ENCODE results near the gene RNF224.

The RNF224 gene

DNA sequence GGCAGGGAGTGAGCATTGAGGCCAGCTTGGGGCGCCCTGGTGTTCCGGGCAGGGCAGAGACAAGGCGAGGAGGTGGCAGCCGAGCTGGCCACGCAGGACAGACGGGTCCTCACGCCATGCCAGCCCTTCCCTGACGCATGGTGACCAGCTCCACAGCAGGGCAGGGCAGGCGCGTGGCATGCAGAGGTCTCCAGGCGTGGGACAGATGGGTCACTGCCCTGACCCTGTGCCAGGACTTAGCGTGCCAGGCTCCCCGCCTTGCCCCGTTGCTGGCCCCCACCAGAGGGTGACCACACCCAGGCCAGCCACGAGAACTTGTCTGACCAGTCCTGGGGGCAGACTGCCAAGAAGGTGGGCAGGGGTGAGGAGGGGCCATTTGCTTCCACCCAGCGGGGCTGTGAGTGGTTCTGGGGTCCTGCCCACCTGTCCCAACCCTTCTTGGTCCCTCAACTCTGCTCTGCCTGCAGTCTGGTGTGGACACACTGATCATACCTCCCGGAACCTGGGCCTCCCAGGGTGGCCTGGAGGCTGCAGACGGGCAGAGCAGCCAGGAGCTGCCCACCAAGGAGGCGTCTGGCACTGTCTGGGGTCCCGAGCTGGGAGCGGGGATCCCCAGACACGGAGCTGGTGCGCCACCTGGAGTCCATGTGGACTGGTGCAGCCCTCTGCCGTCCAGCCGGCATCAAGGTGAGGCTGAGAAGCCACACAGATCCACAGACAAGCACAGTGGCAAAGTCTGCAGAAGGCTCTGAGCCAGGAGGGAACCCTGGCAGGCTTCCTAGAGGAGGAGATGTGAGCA, at the start of gene RNF224:
Gene RNF224 (plus strand): TSS at position 449 of the 799 bp plus-strand sequence. CDS start 834 bp downstream, outside the sequence.
- peak; percentile 87 for DNase-seq

DNA sequence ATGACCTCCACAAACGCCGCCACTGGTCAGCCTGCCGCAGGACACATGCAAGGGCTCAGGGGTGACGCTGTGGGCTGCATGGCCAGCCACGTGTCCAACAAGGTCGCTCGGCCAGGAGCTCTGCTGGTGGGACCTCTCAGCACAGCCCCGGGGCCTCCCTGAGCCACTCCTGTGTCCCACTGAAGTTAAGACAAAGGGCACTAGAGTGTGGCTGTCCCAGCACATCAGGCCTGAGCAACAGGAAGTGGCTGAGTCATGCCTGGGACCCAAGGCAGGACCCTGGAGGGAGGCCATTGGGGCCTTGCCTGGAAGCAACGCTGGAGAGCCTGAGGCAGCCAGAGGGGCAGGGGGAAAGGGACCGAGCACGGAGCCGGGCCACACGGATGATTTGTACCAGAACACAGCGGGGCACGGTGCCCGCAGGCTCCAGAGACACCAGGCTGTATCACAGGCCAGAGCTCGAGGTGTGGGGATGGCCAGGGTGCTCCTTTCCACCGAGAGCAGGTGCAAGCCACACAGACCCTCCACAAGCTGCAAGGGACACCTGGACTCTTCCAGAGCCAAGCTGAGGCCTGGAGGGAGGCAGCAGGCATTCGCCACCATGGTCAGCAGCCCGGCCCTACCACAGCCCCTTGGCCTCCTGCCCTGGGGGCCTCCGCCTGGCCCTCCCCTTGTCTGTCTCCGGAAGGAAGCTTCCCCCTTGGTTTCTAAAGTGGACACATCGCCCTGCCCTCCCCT, 48.9 kb upstream of the RNF224 start:
- no peak for DNase-seq

DNA sequence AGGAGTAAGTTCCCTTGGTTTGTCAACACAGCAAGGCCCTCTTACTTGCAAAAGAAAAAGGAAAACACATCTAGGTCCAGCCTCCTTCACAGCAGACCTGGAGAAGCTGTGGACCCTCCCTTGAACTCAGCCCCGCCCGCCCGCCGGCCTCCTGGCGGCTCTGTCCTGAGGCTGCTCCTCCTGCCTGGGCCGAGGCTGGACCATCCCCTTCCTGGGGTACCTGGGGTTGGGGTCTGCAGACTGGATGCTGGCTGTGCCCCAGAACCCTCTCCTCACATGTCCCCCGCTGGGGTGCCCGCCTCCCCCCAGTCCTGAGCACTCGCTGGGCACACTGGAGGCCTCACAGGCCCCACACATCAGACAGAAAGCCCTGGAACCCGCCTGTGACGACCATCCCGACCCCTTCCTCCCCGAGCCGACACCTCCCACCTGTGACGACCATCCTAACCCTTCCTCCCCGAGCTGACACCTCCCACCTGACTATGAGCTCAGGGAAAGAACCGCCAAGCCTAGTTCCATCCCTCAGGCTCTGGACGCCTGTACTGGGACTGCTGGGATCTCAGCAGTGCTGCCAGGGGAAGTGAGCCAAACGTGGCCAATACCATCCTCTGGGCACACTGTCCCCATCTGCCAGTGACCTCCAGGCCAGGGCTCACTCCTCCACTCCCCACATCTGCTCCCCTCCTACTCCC, 48.2 kb upstream of the RNF224 start:
- DNase-seq: no peak

DNA sequence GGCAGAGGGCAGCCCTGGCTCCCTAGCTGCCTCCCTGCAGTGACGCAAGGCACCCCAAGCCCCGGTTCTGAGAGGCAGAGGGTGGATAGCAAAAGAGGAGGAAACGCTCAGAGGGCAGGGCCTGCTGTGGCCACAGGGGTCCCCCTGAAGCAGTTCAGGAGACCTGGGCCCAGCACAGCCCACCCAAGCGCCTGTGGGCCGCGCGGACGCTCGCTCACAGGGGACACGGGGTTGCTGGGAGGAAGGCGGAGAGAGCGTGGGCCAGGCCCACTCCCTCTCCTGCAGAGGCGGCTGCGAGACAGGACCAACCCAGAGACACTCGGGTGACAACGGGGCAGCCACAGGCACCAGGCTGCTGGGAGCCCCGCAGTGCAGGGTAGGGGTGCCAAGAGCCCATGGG, 47.5 kb upstream of the RNF224 start:
- no peak for DNase-seq

DNA sequence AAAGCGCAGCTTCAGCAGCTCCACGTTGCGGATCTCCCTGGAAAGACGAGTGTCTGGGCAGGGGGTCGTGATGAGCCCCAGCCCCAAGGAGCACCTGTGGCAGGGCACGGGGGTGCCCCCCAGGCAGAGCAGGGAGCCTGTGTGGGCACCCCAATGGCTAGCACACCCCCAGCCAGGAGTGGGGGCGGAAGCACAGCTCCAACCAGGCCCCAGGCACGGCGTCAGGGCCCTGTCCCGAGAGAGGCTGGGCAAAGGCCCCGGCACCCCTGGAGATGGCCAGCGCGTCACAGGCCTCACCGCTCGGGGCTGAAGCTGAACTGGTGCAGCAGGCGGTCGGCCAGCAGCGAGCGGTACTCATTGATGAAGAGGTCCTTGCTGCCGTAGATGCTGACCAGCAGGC, 46.8 kb upstream of the RNF224 start:
- no peak for DNase-seq

DNA sequence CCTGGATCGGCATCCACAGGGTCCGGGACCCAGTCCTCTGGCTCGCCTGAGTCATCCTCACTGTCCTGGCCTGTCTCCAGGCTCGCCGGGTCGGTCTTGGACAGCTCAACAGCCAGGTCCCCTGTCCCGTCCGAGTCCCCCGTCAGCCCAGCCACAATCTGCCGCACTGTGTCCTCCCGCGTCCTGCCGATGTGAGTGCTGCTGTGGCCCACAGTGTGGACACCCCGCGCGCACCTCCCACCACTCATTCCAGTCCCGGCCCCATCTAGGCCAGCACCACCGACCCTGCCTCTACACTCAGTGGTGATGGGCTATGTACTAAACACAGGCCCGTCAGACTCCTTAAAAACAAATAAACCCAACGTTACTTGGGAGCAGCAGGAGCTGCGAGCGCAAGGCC, 45.6 kb upstream of the RNF224 start:
- DNase-seq: no peak

DNA sequence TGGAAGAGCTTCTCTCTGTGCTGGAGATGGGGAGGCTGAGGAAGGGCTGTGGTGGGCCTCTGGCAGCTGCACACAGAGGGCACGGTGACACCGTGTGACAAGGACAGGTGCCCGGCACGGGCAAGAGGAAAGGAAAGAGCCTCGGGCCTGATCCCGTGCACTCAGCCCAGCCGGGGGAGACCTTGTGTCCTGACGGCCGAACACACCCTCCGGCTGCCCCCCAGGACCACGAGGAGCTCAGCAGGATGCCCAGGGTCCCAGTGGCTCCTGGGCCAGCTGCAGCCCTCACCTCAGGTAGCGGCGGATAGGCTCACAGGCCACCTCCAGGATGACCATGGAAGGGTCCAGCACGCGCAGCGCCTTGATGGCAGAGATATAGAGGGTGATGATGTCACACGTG, 44.5 kb upstream of the RNF224 start:
- DNase-seq: no peak

DNA sequence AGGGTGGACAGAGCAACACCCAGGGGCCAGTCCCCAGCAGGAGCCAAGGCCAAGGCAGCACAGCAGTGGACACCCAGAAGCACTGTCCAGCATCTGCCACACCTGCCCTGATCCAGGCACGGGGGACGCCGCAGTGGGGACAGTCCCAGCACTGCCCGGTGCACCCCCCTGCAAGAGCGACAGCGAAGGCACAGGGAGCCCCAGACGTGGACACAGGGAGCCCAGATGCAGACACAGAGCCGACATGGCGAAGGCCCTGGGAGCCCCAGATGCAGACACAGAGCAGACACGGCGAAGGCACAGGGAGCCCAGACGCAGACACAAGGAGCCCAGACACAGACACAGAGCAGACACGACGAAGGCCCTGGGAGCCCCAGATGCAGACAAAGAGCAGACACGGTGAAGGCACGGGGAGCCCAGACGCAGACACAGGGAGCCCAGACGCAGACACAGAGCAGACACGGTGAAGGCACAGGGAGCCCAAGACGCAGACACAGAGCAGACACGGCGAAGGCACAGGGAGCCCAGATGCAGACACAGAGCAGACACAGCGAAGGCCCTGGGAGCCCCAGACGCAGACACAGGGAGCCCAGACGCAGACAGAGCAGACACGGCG, 43.2 kb upstream of the RNF224 start:
- DNase-seq: no peak

DNA sequence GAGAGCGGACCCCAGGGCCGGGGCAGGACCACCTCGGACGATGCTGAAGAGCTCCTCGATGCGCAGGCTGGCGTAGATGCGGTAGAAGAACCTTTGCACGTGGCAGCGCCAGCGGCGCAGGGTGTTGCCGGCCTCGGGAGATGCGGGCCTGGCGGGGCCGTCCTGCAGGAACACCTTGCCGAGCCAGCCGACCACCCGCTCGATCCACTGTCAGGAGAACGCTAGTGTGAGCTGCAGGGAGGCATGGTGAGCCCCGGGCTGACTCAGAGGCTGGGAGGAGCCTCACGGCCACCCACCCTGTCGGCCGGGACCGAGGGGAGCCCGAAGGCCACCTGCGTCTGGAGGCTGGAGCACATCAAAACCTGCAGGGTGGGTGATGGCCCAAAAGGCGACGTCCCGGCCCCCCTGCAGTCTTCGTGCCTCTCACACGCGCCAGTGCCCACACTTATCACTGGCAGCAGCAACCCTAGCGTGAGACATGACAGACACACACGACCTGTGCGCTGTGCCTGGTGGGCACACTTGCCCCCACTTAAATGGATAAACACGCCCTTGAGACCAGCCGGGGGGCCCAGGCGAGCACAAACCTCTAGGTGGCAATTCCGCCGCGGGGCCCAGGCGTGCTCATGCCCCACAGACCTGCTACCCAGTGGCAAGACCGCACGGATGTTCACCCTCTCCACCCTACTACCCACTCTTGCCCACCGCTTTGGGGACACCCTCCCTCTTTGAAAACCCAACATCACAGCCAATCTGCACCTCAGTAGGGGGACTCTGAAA, 42.2 kb upstream of the RNF224 start:
- no peak for DNase-seq

DNA sequence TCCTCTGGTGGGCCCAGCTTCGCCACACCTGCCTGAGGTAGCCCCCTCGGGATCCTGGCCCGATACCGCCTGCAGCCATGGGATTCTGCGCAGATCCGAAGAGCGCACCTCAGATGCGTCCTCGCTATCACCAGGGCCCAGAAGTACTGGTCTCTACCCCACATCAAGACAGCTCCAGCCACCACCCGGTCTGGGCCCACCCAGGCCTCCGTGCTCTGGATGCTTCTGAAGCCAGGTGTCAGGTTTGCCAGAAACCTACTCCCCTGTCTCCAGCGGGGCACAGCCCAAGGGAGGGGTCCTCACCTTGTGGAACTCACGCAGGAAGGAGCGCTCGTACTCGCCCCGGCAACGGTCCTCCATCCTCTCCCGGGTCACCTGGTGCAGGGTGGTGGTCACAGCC, 41.4 kb upstream of the RNF224 start:
- no peak for DNase-seq

DNA sequence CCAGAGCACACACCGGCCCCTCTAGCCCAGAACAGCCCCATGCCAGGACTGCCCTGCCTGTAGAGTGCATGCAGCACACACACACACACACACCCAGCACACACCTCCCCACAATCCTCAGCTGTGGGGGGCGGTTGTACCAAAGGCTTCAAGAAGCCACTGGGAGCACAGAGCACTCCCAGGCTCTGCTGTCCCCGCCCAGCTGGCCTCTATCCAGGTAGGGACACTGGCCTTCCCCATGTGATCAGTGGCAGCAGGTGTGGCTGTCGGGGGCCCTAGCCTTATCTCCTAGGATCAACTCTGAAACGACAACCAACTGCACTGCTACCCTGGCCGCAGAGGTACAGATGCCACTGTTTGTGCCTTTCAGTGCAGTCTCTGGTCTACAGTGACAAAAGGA, 40.9 kb upstream of the RNF224 start:
- no peak for DNase-seq

DNA sequence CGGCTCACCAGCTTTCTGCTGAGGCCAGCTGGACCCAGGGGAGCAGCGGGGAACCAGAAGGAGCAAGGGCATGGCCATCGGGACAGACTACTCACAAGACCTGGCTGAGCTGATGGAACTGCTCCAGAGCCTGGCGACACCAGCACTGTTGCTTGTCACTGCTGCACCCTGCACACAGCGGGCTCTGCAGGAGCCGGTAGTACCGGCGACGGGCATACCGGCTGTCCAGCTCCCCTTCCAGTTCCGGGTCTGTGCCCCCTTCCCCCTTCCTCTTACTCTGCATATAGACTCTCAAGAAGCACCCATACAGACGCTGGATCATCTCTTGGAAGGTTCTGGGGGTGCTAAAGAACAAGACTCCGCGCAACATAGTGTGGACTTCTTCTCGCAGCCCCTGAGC, 39.9 kb upstream of the RNF224 start:
- DNase-seq: no peak

DNA sequence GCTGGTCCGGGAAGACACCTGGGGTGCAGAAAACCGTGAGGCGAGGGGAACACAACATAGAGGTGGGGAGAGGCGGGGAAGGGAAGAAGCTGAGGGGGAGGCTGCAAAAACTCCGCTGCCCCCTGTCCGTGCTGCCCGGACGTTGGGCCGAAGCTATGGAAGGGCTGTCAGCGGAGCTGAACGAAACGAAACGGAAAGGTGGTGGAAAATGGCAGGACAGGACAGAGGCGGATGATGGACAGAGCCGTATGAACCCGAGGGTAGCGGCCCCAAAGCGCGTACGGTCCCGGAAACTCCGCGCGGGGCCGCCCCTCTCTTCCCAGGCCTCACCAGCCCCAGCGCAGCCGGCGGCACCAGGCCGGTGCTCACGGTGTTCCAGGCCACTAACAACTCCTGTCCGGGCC, 39.2 kb upstream of the RNF224 start:
- no peak for DNase-seq

DNA sequence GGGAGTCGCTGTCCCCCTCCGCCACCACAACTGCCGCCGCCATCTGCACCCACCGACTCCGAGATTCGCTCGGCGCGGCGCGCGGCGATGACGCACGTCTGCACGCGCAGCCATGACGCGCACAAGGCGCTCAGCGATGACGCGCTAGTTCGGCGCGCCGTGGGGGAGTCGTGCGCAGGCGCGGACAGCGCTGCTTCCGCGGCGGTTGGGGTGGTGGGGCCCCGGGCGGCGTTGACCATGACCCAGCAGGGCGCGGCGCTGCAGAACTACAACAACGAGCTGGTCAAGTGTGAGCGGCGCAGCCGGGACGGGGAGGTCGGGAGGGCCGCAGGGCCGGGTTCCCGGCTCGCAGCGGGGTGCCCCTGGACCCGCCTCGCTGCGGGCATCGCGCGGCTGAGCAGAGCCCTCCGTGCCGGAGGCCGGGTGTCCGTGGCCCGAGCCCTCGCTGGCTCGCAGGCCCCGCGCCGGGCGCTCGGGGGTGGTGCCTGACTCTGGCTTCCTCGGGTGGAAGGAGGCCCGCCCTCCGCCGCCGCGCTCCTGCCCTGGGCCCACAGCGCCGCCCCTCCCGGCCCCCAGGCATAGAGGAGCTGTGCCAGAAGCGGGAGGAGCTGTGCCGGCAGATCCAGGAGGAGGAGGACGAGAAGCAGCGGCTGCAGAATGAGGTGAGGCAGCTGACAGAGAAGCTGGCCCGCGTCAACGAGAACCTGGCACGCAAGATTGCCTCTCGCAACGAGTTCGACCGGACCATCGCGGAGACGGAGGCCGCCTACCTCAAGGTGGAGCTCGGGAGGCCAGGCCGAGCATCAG, 38.6 kb upstream of the RNF224 start, which contains the start of the genes ANAPC2 and SSNA1:
Gene ANAPC2 (minus strand): TSS at position 71 of the 807 bp plus-strand sequence. CDS start 28 bp downstream, at position 43.
Gene SSNA1 (plus strand): TSS at position 187 of the 807 bp plus-strand sequence. CDS start 51 bp downstream, at position 238.
- peak; percentile 96 for DNase-seq

DNA sequence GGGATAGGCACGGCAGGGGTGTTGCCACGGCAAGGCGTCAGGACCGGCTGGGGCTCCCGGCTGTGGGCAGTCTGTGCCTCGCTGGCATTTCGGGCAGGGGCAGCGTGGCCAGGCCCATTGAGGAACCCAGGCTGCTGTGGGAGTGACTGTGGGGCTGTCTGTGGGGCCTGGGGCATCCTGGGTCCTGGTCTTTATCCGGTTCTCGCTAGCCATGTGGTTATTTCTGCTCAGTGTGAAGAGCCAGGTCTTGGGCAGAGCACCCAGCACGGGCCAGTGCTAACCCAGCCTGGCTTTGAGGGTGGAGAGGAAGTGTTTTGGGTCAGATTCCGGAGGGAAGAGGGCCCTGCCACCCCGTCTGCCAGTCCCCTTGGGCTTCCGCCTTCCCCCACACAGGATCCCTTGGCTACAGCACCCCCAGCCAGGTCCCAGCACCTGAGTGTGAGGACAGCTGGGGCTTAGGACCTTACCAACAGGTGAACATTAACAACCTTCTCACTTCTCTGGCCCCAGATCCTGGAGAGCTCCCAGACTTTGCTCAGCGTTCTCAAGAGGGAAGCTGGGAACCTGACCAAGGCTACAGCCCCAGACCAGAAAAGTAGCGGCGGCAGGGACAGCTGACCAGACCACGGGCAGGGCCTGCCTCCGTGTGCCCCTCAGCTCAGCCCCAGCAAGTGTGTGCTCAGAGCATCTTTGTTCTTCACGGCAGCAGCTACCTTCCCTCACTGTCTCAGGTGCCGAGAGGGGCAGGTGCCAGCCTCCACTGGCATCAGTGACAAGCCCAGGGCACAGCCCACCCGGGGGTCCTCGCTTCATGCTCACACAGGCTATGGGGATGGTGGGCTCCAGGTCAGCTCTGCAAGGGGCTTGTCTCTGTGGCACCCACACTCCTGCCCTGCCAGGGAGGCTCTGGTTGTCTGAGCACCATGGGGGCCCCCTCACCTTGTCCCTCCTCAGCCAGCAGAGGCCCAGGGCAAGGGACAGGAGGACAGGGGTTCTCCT, 37.7 kb upstream of the RNF224 start:
- DNase-seq: no peak

DNA sequence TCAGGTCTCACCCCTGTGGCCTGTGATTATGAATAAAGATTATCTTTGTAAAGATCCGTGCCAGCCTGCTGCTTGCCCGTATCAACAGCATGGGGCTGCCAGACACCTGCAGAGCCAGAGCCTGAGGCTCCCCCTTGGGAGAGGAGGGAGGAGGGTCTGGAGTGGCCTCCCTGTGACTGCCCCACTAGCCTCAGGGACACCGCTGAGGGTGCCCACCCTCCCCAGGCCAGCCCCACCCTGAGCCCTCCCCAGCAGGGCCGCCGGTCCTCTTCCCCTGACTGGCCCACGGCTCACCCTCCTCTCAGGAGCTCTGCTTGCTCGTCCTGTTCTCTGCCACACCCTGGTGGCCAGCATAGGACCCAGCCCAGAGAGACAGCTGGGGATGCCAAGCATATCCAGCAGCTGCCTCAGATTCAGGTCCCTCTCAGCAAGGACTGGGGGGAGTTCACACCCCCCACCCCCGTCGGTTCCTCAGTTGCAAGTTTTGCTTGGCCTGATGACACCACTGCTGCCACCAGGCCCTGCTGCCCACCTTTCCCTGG, 36.9 kb upstream of the RNF224 start:
- no peak for DNase-seq

DNA sequence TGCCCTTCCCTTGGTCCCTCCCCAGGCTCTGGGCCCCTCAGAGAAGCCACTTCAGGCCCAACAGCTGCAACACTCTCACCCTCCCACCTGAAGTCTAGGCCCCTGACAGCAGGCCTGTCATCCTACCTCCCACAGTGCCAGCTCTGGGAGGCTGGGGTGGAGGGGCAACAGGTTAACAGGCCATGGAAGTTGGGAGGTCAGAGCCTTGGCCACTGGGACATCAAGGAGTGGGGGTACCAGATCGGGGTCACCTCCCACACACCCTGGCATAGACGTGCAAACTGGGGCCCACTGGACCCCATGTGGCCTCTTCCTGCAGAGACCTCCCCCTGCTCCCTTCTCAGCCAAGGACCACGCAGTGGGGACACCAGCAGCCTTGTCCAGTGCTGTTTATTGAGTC, 36.1 kb upstream of the RNF224 start:
- DNase-seq: no peak

DNA sequence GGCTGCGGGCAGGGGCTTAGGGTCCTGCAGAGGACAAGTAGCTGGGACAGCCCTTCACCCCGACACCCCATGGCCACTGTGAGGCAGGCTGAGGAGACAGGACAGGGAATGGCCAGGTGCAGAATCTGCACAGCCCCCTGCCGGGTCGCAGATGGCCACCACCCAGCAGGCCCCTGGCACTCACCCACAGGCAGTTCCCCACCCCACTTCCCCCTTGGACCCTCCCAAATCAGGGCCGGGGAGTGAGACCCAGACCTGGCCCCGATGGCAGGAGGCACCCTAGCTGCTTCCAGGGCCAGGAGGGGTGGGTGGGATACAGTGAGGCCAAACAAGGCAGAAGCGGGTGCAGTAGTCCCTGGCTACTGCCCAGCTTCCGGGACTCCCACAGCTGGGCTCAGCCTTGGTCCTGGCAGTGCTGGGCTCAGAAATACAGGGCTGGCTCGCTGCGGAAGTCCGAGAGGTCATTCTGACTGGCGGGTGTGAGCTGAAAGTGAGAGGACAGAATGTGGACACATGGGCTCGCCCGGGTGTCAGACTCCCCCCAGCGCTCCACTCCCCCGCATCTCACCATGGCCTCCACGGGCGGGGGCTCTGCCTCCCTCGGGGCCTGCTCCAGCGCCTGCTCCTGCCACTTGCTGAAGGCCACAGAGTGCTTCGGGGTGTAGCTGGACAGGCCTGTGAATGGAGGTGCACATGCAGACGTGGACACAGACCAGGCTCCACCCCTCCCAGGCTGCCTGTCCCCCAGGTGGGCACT, 35.4 kb upstream of the RNF224 start:
- no peak for DNase-seq

DNA sequence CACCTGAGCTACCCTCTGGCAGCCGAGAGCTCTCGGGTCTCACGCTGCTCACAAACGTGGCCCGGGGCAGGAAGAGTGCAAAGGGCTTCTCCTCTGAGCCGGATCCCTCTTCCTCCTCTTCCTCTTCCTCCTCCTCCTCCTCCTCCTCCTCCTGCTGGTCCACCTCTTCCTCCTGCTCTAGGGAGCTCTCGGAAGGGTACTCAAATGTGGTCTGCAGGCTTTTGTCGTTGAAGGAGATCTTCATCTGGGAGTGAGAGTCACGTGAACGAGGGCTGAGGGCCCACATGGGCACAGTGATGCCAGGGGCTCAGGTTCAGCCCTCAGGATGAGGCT, 34.9 kb upstream of the RNF224 start:
- no peak for DNase-seq
